ENCODE data around the gene FAXC.

DNA sequence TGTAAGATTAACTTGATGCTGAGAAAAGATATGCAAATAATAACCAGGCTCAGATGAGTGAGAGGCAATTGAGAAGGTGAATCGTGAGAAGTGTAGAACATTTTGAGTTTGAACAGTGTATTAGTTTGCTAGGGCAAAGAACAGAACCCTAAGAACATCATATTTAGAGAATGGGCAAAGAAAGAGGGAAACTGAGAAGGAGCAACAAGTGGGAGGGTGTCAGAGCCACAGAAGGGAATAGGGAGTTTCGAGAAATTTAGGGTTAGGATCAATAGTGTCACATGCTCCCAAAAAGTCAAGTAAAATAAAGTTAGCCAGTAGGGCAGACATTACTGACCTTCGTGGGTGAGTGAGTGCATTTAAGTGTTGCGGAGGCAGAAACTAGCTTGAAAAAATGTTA is 5.5 kb upstream of the FAXC start:
- TF ChIP-seq, protein P1, sequence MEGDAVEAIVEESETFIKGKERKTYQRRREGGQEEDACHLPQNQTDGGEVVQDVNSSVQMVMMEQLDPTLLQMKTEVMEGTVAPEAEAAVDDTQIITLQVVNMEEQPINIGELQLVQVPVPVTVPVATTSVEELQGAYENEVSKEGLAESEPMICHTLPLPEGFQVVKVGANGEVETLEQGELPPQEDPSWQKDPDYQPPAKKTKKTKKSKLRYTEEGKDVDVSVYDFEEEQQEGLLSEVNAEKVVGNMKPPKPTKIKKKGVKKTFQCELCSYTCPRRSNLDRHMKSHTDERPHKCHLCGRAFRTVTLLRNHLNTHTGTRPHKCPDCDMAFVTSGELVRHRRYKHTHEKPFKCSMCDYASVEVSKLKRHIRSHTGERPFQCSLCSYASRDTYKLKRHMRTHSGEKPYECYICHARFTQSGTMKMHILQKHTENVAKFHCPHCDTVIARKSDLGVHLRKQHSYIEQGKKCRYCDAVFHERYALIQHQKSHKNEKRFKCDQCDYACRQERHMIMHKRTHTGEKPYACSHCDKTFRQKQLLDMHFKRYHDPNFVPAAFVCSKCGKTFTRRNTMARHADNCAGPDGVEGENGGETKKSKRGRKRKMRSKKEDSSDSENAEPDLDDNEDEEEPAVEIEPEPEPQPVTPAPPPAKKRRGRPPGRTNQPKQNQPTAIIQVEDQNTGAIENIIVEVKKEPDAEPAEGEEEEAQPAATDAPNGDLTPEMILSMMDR (IDR thresholded peaks at IDR 0.05) = no peak
- TF ChIP-seq POLR2AphosphoS5 (IDR thresholded peaks at IDR 0.05) (no peak), POLR2A (IDR thresholded peaks at IDR 0.05; ENCODE audit: low read depth) (no peak)
